BLaER1 treated with 17β-estradiol and CSF1 and Interleukin-3, amounts not matched to agents 10 nM and 100 nM (cell line): Measurements from ENCODE around the gene COL18A1.

Experiments
- H3K27ac ChIP-seq, 11 experiments: shearing (Covaris generic); formaldehyde crosslinking; 2 replicates each; pipeline ENCODE4 v1.8.1; 2022
- H3K27me3 ChIP-seq, 11 experiments: shearing (Covaris generic); formaldehyde crosslinking; 2 replicates each; pipeline ENCODE4 v1.8.1; 2022
- H3K36me3 ChIP-seq, 11 experiments: shearing (Covaris generic); formaldehyde crosslinking; 2 replicates each; pipeline ENCODE4 v1.8.1; 2022
- H3K4me1 ChIP-seq, 10 experiments: shearing (Covaris generic); formaldehyde crosslinking; 2 replicates each; pipeline ENCODE4 v1.8.1; 2022
- H3K4me2 ChIP-seq, 11 experiments: shearing (Covaris generic); formaldehyde crosslinking; 2 replicates each; pipeline ENCODE4 v1.8.1; 2022
- H3K4me3 ChIP-seq, 10 experiments: shearing (Covaris generic); formaldehyde crosslinking; 2 replicates each; pipeline ENCODE4 v1.8.1; 2022
- H3K9ac ChIP-seq, 11 experiments: shearing (Covaris generic); formaldehyde crosslinking; 2 replicates each; pipeline ENCODE4 v1.8.1; 2022
- H3K9me3 ChIP-seq, 11 experiments: shearing (Covaris generic); formaldehyde crosslinking; replicated peaks in 1 of 11; 2 replicates each; pipeline ENCODE4 v1.8.1; 2022
- H4K20me1 ChIP-seq, 11 experiments: shearing (Covaris generic); formaldehyde crosslinking; 2 replicates each; pipeline ENCODE4 v1.8.1; 2022
- Cebpa-rat ChIP-seq, 11 experiments: shearing (Covaris generic); IDR thresholded peaks; 2 replicates each; pipeline ENCODE4 v1.8.1; 2022

Gene COL18A1

GRCh38 chr21:45383111-45383614, 21.8 kb upstream of the COL18A1 start:
- Histone ChIP-seq H3K9me3 (no peaks in the 10 kb centered on the region), H3K36me3 (no peaks in the 10 kb centered on the region), H3K4me1 (peaks cover 0 to 44% (median 32%) of the 10 kb centered on the region in 10 experiments; a peak in 19 of 20 replicates), H3K27me3 (peaks cover 0 to 35% (median 12%) of the 10 kb centered on the region in 11 experiments; a peak in 13 of 22 replicates), H3K4me3 (no peak overlapping the region), H3K27ac (no peak overlapping the region), H3K9ac (peak overlapping the region in 2 of 11 experiments; percentile 8 to 35; a peak in 2 of 22 replicates), H4K20me1 (peaks cover 0 to 24% (median 0%) of the 10 kb centered on the region in 11 experiments; a peak in 3 of 22 replicates), H3K4me2 (peak overlapping the region in 8 of 11 experiments; percentile 49 to 77 (median 68); a peak in 16 of 22 replicates)
- no peak for TF ChIP-seq Cebpa-rat (IDR thresholded peaks at IDR 0.05)

GRCh38 chr21:45383615-45384201, 21.3 kb upstream of the COL18A1 start:
- Histone ChIP-seq H3K27me3 (peaks cover 0 to 33% (median 12%) of the 10 kb centered on the region in 11 experiments; a peak in 13 of 22 replicates), H4K20me1 (peaks cover 0 to 24% (median 0%) of the 10 kb centered on the region in 11 experiments; a peak in 3 of 22 replicates), H3K9me3 (no peaks in the 10 kb centered on the region), H3K27ac (no peak overlapping the region), H3K4me2 (peak overlapping the region in 8 of 11 experiments; percentile 49 to 77 (median 68); a peak in 16 of 22 replicates), H3K36me3 (no peaks in the 10 kb centered on the region), H3K4me3 (no peak overlapping the region), H3K4me1 (peaks cover 0 to 46% (median 32%) of the 10 kb centered on the region in 10 experiments; a peak in 19 of 20 replicates), H3K9ac (peak overlapping the region in 2 of 11 experiments; percentile 8 to 35; a peak in 2 of 22 replicates)
- TF ChIP-seq Cebpa-rat (IDR thresholded peaks at IDR 0.05): no peak

GRCh38 chr21:45384656-45385548, 20.1 kb upstream of the COL18A1 start:
- Histone ChIP-seq H3K36me3 (no peaks in the 10 kb centered on the region), H3K4me1 (peaks cover 0 to 46% (median 32%) of the 10 kb centered on the region in 10 experiments; a peak in 19 of 20 replicates), H3K27me3 (peaks cover 0 to 33% (median 12%) of the 10 kb centered on the region in 11 experiments; a peak in 12 of 22 replicates), H3K4me2 (peak overlapping the region in 1 of 11 experiments; percentile 1; a peak in 1 of 22 replicates), H4K20me1 (peaks cover 0 to 24% (median 0%) of the 10 kb centered on the region in 11 experiments; a peak in 3 of 22 replicates), H3K9ac (no peak overlapping the region), H3K27ac (no peak overlapping the region), H3K4me3 (no peak overlapping the region), H3K9me3 (no peaks in the 10 kb centered on the region)
- TF ChIP-seq Cebpa-rat (IDR thresholded peaks at IDR 0.05): no peak

GRCh38 chr21:45385549-45386050, 19.4 kb upstream of the COL18A1 start:
- Histone ChIP-seq H4K20me1 (peaks cover 0 to 24% (median 0%) of the 10 kb centered on the region in 11 experiments; a peak in 3 of 22 replicates), H3K4me1 (peaks cover 0 to 46% (median 32%) of the 10 kb centered on the region in 10 experiments; a peak in 19 of 20 replicates), H3K4me3 (no peak overlapping the region), H3K36me3 (no peaks in the 10 kb centered on the region), H3K9me3 (no peaks in the 10 kb centered on the region), H3K27ac (no peak overlapping the region), H3K27me3 (peaks cover 0 to 33% (median 12%) of the 10 kb centered on the region in 11 experiments; a peak in 13 of 22 replicates), H3K9ac (no peak overlapping the region), H3K4me2 (peak overlapping the region in 1 of 11 experiments; percentile 1; a peak in 1 of 22 replicates)
- TF ChIP-seq Cebpa-rat (IDR thresholded peaks at IDR 0.05): no peak

GRCh38 chr21:45386336-45386727, 18.6 kb upstream of the COL18A1 start:
- TF ChIP-seq Cebpa-rat (IDR thresholded peaks at IDR 0.05): no peak
- Histone ChIP-seq H3K4me1 (peaks cover 0 to 46% (median 32%) of the 10 kb centered on the region in 10 experiments; a peak in 19 of 20 replicates), H3K9ac (0 out of 22 replicates have a peak overlapping the region, but pooled peaks of 1 of the 11 experiments have one; percentile 3), H3K4me2 (peak overlapping the region in 10 of 11 experiments; percentile 13 to 77 (median 48); a peak in 19 of 22 replicates), H3K9me3 (no peaks in the 10 kb centered on the region), H3K27me3 (peaks cover 0 to 37% (median 15%) of the 10 kb centered on the region in 11 experiments; a peak in 17 of 22 replicates), H3K27ac (no peak overlapping the region), H4K20me1 (peaks cover 0 to 23% (median 0%) of the 10 kb centered on the region in 11 experiments; a peak in 3 of 22 replicates), H3K4me3 (no peak overlapping the region), H3K36me3 (no peaks in the 10 kb centered on the region)

GRCh38 chr21:45386728-45387371, 18.1 kb upstream of the COL18A1 start:
- no peak overlapping the region for H3K27ac ChIP-seq
- H3K27me3 ChIP-seq: peaks cover 4 to 42% (median 19%) of the 10 kb centered on the region in 11 experiments; a peak in 17 of 22 replicates
- H3K4me3 ChIP-seq: no peak overlapping the region
- H4K20me1 ChIP-seq: peaks cover 0 to 18% (median 0%) of the 10 kb centered on the region in 11 experiments; a peak in 3 of 22 replicates
- no peaks in the 10 kb centered on the region for H3K36me3 ChIP-seq
- H3K4me2 ChIP-seq: peak overlapping the region in 10 of 11 experiments; percentile 13 to 77 (median 48); a peak in 20 of 22 replicates
- 0 out of 22 replicates have a peak overlapping the region, but pooled peaks of 1 of the 11 experiments have one; percentile 3 for H3K9ac ChIP-seq
- H3K9me3 ChIP-seq: no peaks in the 10 kb centered on the region
- H3K4me1 ChIP-seq: peaks cover 0 to 46% (median 32%) of the 10 kb centered on the region in 10 experiments; a peak in 19 of 20 replicates
- TF ChIP-seq Cebpa-rat (IDR thresholded peaks at IDR 0.05): no peak

GRCh38 chr21:45387506-45387905, 17.5 kb upstream of the COL18A1 start:
- peak overlapping the region in 10 of 11 experiments; percentile 13 to 77 (median 48); a peak in 18 of 22 replicates for H3K4me2 ChIP-seq
- H3K4me3 ChIP-seq: no peak overlapping the region
- no peak overlapping the region for H3K9ac ChIP-seq
- peaks cover 0 to 15% (median 0%) of the 10 kb centered on the region in 11 experiments; a peak in 4 of 22 replicates for H4K20me1 ChIP-seq
- peaks cover 10 to 47% (median 25%) of the 10 kb centered on the region in 11 experiments; a peak in 19 of 22 replicates for H3K27me3 ChIP-seq
- H3K36me3 ChIP-seq: no peaks in the 10 kb centered on the region
- TF ChIP-seq Cebpa-rat (IDR thresholded peaks at IDR 0.05): no peak
- H3K4me1 ChIP-seq: peaks cover 0 to 46% (median 32%) of the 10 kb centered on the region in 10 experiments; a peak in 19 of 20 replicates
- no peaks in the 10 kb centered on the region for H3K9me3 ChIP-seq
- no peak overlapping the region for H3K27ac ChIP-seq
